Measurements from ENCODE around the gene P2RY6.

The P2RY6 gene

GRCh38 chr11:73331138-73331916 is 59.2 kb downstream of the P2RY6 start:
- no peak overlapping the region for H3K27ac ChIP-seq
- TF ChIP-seq ZFX (IDR thresholded peaks at IDR 0.05; ENCODE audit: borderline replicate concordance) (no peak), CTCF (IDR thresholded peaks at IDR 0.05) (no peak)

DNA sequence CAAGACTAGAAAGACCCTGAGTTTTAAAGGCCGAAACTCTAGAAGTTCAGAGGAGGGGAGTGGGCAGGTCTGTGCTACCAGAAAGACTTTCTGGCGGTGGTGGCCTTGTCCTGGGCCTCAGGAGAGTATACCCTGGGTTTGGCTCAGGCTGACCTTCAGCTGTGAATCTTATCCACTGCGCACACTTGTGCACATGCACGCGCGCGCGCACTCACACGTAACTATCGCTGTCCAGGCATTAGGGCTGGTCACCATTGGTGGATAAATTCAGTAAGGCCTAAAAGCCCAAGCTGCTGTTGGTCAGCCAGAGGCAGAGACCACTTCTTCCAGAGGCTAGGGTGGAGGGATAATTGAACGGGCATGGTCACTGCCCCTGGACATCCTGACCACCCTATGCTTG is 61.0 kb downstream of the P2RY6 start:
- TF ChIP-seq ZFX (IDR thresholded peaks at IDR 0.05; ENCODE audit: borderline replicate concordance), result no peak
- no peak overlapping the region for H3K27ac ChIP-seq

DNA sequence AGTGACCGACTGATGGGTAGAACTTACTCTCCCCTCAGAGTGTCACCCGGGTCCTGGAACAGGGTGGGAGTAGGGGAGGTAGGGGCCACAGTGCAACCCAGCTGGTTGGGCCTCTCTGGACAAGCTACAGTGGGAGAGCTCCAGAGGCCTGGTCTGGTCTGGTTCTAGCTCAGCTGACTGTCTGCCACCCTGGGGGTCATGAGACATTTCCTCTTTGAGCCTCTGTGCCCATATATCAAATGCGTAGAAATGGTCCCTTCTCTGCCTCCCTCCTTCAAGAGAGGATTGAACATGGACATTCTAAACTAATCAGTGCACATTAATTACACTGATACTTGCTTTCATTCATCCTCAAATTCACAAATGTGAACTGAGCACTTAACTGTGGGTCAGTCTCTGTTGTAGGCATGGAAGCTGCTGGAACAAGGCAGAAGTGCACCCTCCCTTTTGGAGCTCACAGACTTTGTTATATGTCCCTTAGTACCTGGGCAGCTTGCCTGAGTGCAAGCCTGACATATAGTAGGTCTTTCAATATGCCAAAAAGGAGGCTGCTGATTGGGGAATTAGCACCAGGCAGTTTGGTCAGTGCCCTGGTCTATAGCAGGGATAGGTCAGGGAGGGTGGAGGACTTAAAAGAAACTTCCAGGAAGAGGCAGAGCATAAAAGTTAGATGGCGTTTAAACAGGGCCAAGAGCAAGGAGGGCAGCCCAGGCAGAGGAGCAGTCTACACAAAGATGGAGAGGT is 61.7 kb downstream of the P2RY6 start:
- H3K27ac ChIP-seq, result no peak overlapping the region

DNA sequence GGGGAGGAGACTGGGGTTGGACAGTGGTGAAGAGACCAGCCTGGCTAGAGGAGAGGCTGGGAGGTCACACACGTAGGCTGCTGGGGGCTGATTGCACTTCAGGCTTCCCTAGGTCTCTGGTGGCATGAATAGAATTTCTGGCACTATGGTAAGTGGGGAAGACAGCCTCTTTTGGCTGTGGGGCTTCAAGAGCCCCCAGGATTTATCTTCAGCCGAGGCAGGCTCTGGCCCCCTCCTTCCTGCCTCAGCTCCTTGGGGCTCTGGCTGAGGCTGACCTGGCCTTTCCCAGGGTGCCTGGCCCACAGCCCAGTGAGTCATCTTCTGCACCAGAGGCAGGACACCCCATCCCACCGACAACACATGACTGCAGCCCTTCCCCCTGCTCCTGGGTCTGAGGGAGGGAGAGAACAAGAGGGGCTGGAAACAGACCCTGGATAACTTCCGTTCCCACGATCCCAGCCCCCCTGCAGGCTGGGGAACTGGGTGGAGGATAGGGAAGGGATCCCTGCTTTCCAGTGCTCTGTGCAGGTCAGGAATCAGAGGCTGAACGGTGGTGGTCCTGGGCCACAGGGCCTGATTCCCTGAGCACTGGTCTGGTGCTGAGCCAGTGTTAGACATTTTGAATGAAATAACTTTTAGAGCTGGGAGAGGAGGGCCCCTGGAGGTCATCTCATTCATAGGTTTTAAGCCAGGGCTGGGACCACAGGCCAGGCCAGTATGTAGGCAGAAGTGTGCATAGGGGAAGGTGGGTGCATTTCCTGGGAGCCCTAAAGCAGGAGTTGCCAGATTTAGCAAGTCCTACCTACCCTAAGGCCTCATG is 62.5 kb downstream of the P2RY6 start:
- TF ChIP-seq CTCF (IDR thresholded peaks at IDR 0.05) (no peak), ZFX (IDR thresholded peaks at IDR 0.05; ENCODE audit: borderline replicate concordance) (no peak)
- no peak overlapping the region for H3K27ac ChIP-seq

More for the DNA sequence above, 61.7 kb downstream of the P2RY6 start:
- no peak for TF ChIP-seq CTCF (IDR thresholded peaks at IDR 0.05)
- no peak for TF ChIP-seq ZFX (IDR thresholded peaks at IDR 0.05; ENCODE audit: borderline replicate concordance)

DNA sequence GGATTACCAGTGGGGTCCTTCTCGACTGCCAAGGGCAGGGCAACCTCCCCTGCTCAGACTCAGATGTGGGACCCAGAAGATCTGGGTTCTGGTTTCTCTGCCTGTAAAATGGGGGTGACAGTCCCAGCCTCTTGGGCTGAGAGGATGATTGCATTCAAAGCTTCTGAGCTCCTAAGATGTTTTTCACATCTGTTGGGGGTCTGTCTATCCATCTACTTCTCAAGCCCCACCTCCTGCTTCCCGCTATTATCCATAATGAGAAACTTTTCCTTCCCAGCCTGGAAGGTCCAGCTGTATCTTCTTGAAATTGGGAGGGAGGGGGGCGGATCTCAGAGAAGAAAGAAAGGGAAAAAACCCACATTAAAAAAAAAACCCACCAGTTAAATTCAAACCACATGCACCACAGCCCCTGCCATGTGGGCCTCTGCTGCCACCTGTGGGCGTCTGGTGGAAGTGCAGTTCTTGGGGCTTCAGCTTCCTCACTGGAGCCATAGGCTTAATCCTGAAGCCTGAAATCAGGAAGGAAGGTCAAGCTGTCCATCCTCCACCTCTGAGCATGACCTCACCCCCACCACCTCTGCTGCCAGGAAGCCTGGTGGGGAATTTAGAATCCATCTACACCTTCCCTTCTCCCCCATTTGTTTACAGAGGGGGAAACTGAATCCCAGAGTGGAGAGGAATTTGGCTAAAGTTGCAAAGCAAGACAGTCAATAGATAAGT is 63.2 kb downstream of the P2RY6 start:
- TF ChIP-seq CTCF (IDR thresholded peaks at IDR 0.05) (peak; percentile 98), ZFX (IDR thresholded peaks at IDR 0.05; ENCODE audit: borderline replicate concordance) (no peak)
- no peak overlapping the region for H3K27ac ChIP-seq

- H3K27ac ChIP-seq, result no peak overlapping the region
- TF ChIP-seq ZFX (IDR thresholded peaks at IDR 0.05; ENCODE audit: borderline replicate concordance), result no peak
- TF ChIP-seq CTCF (IDR thresholded peaks at IDR 0.05), result no peak
Measured at GRCh38 chr11:73337846-73338245, 65.7 kb downstream of the P2RY6 start.

DNA sequence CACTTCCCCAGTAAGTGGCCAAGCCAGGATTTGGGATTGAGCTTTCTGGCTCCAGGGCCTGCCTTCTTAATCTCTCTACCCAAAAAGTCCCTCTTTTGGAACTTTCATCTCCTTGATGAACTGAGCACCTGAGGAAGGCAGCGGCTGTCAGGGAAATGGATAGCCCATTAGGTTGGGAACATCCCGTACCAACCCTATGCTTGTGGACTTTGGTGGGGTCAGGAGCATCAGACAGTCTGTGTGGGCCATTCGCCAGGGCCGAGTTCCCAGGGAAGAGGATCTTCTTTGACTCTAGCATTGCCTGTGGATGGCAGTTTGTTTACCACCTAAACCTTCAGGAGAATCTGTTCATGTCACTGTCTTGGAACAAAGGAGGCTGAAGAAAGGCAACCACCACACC is 66.1 kb downstream of the P2RY6 start:
- TF ChIP-seq CTCF (IDR thresholded peaks at IDR 0.05), result no peak
- no peak for TF ChIP-seq ZFX (IDR thresholded peaks at IDR 0.05; ENCODE audit: borderline replicate concordance)
- H3K27ac ChIP-seq, result no peak overlapping the region
